Ishikawa (cell line): ENCODE results near the gene POLR2E.

Experiments used
- CEBPB ChIP-seq: IDR thresholded peaks from 2 replicates; pipeline ENCODE4 v1.6.1; 2012
- CREB1 ChIP-seq: IDR thresholded peaks from 2 replicates; pipeline ENCODE4 v1.6.1; 2012; ENCODE audit warnings: low read depth
- EGR1 ChIP-seq: IDR thresholded peaks from 2 replicates; pipeline ENCODE4 v1.6.1; 2012
- EP300 ChIP-seq: IDR thresholded peaks from 2 replicates; pipeline ENCODE4 v1.6.1; 2012; ENCODE audit warnings: borderline replicate concordance
- FOXM1 ChIP-seq: IDR thresholded peaks from 2 replicates; pipeline ENCODE4 v1.6.1; 2012; ENCODE audit warnings: low read depth, borderline replicate concordance
- NFIC ChIP-seq: IDR thresholded peaks from 2 replicates; pipeline ENCODE4 v1.6.1; 2012
- RAD21 ChIP-seq: IDR thresholded peaks from 2 replicates; pipeline ENCODE4 v1.6.1; 2012; ENCODE audit warnings: low read depth
- TAF1 ChIP-seq: IDR thresholded peaks from 2 replicates; pipeline ENCODE4 v1.6.1; 2012; ENCODE audit warnings: low read depth, mild to moderate bottlenecking
- TCF12 ChIP-seq: IDR thresholded peaks from 2 replicates; pipeline ENCODE4 v1.6.1; 2012; ENCODE audit warnings: low read depth
- TEAD4 ChIP-seq: IDR thresholded peaks from 2 replicates; pipeline ENCODE4 v1.6.1; 2012
- YY1 ChIP-seq: IDR thresholded peaks from 2 replicates; pipeline ENCODE4 v1.6.1; 2012; ENCODE audit warnings: low read depth
- ZBTB7A ChIP-seq: IDR thresholded peaks from 2 replicates; pipeline ENCODE4 v1.6.1; 2012; ENCODE audit warnings: low read depth
- TF ChIP-seq, protein P1 (sequence below): IDR thresholded peaks from 2 replicates; pipeline ENCODE4 v1.6.1; 2012
- TF ChIP-seq, protein P2 (sequence below): IDR thresholded peaks from 2 replicates; pipeline ENCODE4 v1.6.1; 2012; ENCODE audit warnings: low read depth, mild to moderate bottlenecking
- TF ChIP-seq, protein P3 (sequence below): IDR thresholded peaks from 2 replicates; pipeline ENCODE4 v1.6.1; 2012

The POLR2E gene

DNA sequence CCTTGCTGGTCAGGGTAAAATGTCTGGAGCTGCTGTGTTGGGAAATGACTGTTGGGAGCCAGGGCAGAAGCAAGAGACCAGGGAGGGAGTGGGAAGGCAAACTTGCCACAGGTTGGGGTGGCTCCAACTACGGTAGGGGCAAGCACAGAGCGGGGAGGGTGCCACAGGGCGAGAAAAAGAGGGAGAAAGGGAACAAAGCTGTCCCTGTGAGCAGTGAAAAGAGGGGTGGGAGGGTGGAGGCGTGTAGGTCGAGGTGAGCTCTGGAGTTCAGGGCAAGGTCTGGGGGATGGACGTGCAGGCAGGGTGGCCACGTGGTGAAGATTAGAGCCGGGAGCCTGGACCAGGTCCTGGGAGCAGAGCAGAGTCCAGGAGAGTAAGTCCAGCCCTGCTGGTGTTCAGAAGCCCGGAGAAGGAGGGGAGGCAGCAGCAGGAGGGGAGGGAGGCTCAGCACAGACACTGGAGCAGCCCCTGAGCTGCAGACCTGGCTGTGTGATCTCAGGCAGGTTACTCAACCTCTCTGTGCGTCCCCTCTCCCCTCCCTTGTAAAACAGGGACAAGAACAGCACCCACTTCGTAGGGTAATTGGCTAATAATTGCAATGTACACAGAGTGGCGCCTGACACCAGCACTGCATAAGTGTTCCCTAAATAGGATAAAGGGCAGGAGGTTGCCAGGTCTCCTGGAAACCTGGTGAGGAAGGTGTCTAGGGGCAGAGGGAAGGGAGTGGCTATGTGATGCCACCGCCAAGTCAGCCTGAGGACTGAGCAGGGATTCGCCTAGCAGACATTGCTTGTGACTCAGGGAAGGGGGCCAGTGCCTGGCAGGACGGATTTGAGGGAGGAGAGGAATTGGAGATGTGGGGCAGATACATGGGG is 3.2 kb upstream of the POLR2E start:
- TF ChIP-seq TCF12 (no peak), CREB1 (no peak), NFIC (no peak), TEAD4 (no peak), FOXM1 (no peak), EP300 (no peak), RAD21 (no peak), TAF1 (no peak), EGR1 (no peak), CEBPB (no peak)
- TF ChIP-seq, protein P1, sequence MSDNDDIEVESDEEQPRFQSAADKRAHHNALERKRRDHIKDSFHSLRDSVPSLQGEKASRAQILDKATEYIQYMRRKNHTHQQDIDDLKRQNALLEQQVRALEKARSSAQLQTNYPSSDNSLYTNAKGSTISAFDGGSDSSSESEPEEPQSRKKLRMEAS, result no peak
- TF ChIP-seq, protein P2, sequence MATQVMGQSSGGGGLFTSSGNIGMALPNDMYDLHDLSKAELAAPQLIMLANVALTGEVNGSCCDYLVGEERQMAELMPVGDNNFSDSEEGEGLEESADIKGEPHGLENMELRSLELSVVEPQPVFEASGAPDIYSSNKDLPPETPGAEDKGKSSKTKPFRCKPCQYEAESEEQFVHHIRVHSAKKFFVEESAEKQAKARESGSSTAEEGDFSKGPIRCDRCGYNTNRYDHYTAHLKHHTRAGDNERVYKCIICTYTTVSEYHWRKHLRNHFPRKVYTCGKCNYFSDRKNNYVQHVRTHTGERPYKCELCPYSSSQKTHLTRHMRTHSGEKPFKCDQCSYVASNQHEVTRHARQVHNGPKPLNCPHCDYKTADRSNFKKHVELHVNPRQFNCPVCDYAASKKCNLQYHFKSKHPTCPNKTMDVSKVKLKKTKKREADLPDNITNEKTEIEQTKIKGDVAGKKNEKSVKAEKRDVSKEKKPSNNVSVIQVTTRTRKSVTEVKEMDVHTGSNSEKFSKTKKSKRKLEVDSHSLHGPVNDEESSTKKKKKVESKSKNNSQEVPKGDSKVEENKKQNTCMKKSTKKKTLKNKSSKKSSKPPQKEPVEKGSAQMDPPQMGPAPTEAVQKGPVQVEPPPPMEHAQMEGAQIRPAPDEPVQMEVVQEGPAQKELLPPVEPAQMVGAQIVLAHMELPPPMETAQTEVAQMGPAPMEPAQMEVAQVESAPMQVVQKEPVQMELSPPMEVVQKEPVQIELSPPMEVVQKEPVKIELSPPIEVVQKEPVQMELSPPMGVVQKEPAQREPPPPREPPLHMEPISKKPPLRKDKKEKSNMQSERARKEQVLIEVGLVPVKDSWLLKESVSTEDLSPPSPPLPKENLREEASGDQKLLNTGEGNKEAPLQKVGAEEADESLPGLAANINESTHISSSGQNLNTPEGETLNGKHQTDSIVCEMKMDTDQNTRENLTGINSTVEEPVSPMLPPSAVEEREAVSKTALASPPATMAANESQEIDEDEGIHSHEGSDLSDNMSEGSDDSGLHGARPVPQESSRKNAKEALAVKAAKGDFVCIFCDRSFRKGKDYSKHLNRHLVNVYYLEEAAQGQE, result no peak
- TF ChIP-seq, protein P3, sequence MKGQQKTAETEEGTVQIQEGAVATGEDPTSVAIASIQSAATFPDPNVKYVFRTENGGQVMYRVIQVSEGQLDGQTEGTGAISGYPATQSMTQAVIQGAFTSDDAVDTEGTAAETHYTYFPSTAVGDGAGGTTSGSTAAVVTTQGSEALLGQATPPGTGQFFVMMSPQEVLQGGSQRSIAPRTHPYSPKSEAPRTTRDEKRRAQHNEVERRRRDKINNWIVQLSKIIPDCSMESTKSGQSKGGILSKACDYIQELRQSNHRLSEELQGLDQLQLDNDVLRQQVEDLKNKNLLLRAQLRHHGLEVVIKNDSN, result no peak

DNA sequence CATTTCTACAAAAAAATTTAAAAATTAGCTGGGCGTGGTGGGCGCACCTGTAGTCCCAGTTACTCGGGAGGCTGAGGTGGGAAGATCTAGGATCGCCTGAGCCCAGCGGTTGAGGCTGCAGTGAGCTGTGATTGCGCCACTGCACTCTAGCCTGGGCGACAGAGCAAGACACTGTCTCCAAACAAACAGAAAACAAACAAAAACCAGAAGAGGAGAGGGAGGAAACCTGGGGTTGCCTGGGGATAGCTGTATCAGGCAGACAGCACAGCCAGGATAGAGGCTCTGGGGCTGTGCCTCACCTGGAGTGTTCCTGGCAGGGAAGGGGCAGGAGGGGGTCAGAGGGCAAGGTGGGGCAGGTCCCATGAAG is 2.6 kb upstream of the POLR2E start:
- no peak for TF ChIP-seq RAD21
- TF ChIP-seq CEBPB, result 0 out of 2 replicates have a peak, but pooled peaks have one; percentile 20

DNA sequence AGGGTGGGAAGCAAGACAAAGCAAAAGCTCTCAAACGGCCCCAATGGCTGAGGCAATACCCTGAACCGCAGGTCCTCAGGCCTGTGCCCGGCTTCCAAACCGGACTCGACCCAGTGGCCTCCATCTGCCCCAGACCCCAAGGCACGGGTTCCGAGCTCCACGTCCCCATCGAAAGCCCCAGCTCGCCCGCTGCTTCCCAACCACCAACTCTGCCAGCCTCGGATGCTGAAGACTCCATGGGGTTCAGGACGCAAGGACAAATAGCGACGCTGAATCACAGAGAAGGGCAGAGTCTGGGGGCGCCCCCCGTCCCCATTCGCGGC is 559 bp downstream of the POLR2E start:
- TF ChIP-seq TCF12, result no peak
- TF ChIP-seq EGR1, result no peak
- TF ChIP-seq TEAD4, result no peak
- TF ChIP-seq TAF1, result no peak
- TF ChIP-seq, protein P3, result no peak
- TF ChIP-seq, protein P1, result no peak
- TF ChIP-seq ZBTB7A, result no peak
- TF ChIP-seq FOXM1, result no peak
- TF ChIP-seq YY1, result no peak
- no peak for TF ChIP-seq RAD21
- TF ChIP-seq CEBPB, result no peak
- TF ChIP-seq CREB1, result no peak
- no peak for TF ChIP-seq NFIC
- TF ChIP-seq, protein P2, result no peak
- no peak for TF ChIP-seq EP300

DNA sequence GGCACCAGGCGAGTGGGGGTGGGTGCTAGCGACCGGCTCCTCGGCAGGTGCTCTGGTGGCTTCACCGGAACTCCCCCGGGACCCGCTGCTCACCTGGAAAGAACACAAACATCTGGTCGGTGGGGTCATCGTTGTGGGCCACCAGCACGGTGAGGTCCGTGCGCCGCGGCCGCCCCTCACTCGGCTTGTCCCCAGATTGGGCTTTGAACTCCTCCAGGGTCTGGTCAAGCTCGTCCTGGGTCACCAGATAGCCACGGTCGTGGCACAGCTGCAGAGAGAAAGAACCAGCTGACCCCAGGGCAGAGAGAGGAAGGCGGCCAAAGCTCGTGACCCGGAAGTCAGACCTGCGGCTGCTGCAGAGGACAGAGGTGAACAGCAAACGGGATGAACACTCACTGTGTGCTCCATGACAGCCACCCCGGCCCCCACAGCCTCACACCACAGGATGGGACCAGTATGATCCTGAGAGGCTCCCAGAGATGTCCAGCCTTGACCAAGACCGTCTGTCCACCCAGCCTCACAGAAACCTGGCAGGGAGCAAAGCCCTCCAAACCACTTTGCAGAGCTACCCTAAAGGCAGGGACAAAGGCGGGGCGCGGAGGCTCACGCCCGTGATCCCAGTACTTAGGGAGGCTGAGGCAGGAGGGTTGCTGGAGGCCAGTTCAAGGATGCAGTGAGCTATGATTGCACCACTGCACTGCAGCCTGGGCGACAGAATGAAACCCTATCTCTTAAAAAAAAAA is 1.2 kb downstream of the POLR2E start:
- TF ChIP-seq EGR1, result no peak
- no peak for TF ChIP-seq RAD21
- TF ChIP-seq YY1, result no peak
- TF ChIP-seq ZBTB7A, result no peak
- TF ChIP-seq EP300, result no peak
- TF ChIP-seq CEBPB, result no peak
- TF ChIP-seq TAF1, result no peak
- no peak for TF ChIP-seq NFIC
- TF ChIP-seq, protein P1, result no peak
- no peak for TF ChIP-seq FOXM1
- TF ChIP-seq TCF12, result no peak
- no peak for TF ChIP-seq TEAD4
- TF ChIP-seq, protein P3, result no peak
- TF ChIP-seq CREB1, result no peak
- TF ChIP-seq, protein P2, result no peak
